Kidney (tissue), 14 donors: ENCODE results near the gene PHLPP2. TPM values are rescaled to one million over a fixed set of nuclear protein-coding genes. Genes with fewer than 3 reads are reported as not detected.

Experiments used
- DNase-seq, 5 donors: peaks; one replicate each; pipeline ENCODE4 v3.0.0-alpha.2; 2013 to 2020
- FAIRE-seq: peaks from 2 replicates; lab custom pipeline; 2012; peaks lifted over from hg19 to GRCh38; lab: Jason Lieb, UNC
- H3K27ac ChIP-seq, 2 donors: one replicate each; pipeline ENCODE4 v1.7.0; 2013; ENCODE audit warnings: low read depth in 2 of 2, low read length in 2 of 2, inconsistent platforms in 1 of 2
- H3K27me3 ChIP-seq: one replicate; pipeline ENCODE4 v1.7.1; 2013; ENCODE audit warnings: low read length, inconsistent platforms; ENCODE audit not compliant: control insufficient read depth, insufficient read depth
- H3K36me3 ChIP-seq, 3 donors: one replicate each; pipeline versions ENCODE4 v1.7.0 to v1.7.1; 2013; ENCODE audit warnings: low read length in 3 of 3, control low read depth in 1 of 3, inconsistent platforms in 1 of 3; ENCODE audit not compliant: insufficient read depth in 3 of 3, control insufficient read depth in 2 of 3
- H3K4me1 ChIP-seq, 3 donors: one replicate each; pipeline versions ENCODE4 v1.7.0 to v1.7.1; 2013; ENCODE audit warnings: low read length in 3 of 3, inconsistent platforms in 1 of 3, low read depth in 1 of 3; ENCODE audit not compliant: control insufficient read depth in 2 of 3, insufficient read depth in 2 of 3
- H3K4me3 ChIP-seq, 3 donors: one replicate each; pipeline versions ENCODE4 v1.7.0 to v1.8.1; 2013; ENCODE audit warnings: low read length in 3 of 3, control low read depth in 1 of 3, inconsistent platforms in 1 of 3
- H3K9ac ChIP-seq, 3 donors: one replicate each; pipeline versions ENCODE4 v1.7.0 to v1.7.1; 2013; ENCODE audit warnings: low read length in 3 of 3, control low read depth in 1 of 3, inconsistent platforms in 1 of 3
- H3K9me3 ChIP-seq, 3 donors: one replicate each; pipeline versions ENCODE4 v1.7.0 to v1.7.1; 2013; ENCODE audit warnings: low read length in 3 of 3, control low read depth in 1 of 3, inconsistent platforms in 1 of 3; ENCODE audit not compliant: control insufficient read depth in 2 of 3, insufficient read depth in 1 of 3
- intact Hi-C: fragments of 100-400 bp; cut with DNase I; formaldehyde crosslinking; loops from one replicate; pipeline ENCODE4 v1.11.1; 2022
- polyA plus RNA-seq: library from polyadenylated mRNA; stranded (reverse); fragments of 350-450 nt; fragmentation: Illumina TruSeq; extraction: RNeasy Lipid Tissue Mini Kit (QIAGEN cat#74804); gene quantifications from one replicate; pipeline ENCODE4 v1.2.3, GENCODE V29; 2014; ENCODE audit warnings: low read depth, low replicate concordance; ENCODE audit not compliant: insufficient read depth
- total RNA-seq: library from RNA; stranded (reverse); fragmentation: NEBNext Ultra II Directional; extraction: Animal tissue kit (Norgen Biotek cat#: 25700); gene quantifications from one replicate; pipeline ENCODE4 v1.2.1, GENCODE V29; 2021
- TF ChIP-seq, protein P1 (sequence below): IDR thresholded peaks from 3 replicates; pipeline ENCODE4 v1.5.1; 2012; ENCODE audit warnings: mild to moderate bottlenecking, moderate library complexity, borderline replicate concordance; ENCODE audit not compliant: insufficient read depth; ENCODE audit errors: extremely low read depth
- donor health status: control.
- donor health status: control.
- donor health status: control.
- donor health status: control.
- donor health status: control.
- donor health status: DM: yes; HTN: yes; CAD: no.
- donor health status: Normal renal cell carcinoma (clear cell type).

PHLPP2 gene
- total and polyA plus RNA-seq, 2 donors from 2014 or later, result 2.8 to 7.1 TPM

- Histone ChIP-seq H3K4me3 (no peak overlapping the region), H3K27me3 (no peaks in the 10 kb centered on the region), H3K27ac (no peak overlapping the region), H3K9me3 (no peaks in the 10 kb centered on the region), H3K4me1 (no peaks in the 10 kb centered on the region), H3K9ac (no peak overlapping the region), H3K36me3 (no peaks in the 10 kb centered on the region)
- intact Hi-C loops, result no loop called here
- TF ChIP-seq, protein P1, sequence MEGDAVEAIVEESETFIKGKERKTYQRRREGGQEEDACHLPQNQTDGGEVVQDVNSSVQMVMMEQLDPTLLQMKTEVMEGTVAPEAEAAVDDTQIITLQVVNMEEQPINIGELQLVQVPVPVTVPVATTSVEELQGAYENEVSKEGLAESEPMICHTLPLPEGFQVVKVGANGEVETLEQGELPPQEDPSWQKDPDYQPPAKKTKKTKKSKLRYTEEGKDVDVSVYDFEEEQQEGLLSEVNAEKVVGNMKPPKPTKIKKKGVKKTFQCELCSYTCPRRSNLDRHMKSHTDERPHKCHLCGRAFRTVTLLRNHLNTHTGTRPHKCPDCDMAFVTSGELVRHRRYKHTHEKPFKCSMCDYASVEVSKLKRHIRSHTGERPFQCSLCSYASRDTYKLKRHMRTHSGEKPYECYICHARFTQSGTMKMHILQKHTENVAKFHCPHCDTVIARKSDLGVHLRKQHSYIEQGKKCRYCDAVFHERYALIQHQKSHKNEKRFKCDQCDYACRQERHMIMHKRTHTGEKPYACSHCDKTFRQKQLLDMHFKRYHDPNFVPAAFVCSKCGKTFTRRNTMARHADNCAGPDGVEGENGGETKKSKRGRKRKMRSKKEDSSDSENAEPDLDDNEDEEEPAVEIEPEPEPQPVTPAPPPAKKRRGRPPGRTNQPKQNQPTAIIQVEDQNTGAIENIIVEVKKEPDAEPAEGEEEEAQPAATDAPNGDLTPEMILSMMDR, result no peak
- no peak for DNase-seq
- no peak for FAIRE-seq
These were observed 18.5 kb downstream of the PHLPP2 start for GRCh38 chr16:71706046-71706445.

GRCh38 chr16:71703333-71703732 lies 21.2 kb downstream of the PHLPP2 start:
- Histone ChIP-seq H3K4me1 (no peaks in the 10 kb centered on the region), H3K27ac (no peak overlapping the region), H3K4me3 (no peak overlapping the region), H3K27me3 (no peaks in the 10 kb centered on the region), H3K9me3 (no peaks in the 10 kb centered on the region), H3K9ac (no peak overlapping the region), H3K36me3 (no peaks in the 10 kb centered on the region)
- intact Hi-C loops, result no loop called here
- no peak for DNase-seq
- no peak for FAIRE-seq
- TF ChIP-seq, protein P1, result no peak

DNA sequence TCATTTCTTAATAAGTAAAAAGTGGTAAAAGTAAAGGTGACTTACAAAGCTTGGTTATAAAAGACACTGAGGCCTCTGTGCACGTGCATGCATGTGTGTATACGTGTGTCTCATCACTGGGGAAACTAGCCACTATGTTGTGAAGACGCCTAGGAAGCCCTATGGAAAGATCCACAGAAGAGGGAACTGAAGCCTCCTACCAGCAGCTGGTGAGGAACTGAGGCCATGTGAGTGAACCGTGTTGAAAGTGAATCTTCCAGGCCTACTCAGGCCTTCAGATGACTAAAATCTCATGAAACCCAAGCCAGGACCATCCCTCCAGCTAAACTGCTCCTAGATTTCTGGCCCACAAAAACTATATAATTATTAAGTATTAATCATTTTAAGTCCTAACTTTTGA lies 23.7 kb downstream of the PHLPP2 start:
- DNase-seq (no peak), FAIRE-seq (no peak)
- no peaks in the 10 kb centered on the region for H3K27me3 ChIP-seq
- intact Hi-C loops, result no loop called here
- H3K36me3 ChIP-seq, result no peaks in the 10 kb centered on the region
- no peaks in the 10 kb centered on the region for H3K4me1 ChIP-seq
- no peaks in the 10 kb centered on the region for H3K9me3 ChIP-seq
- TF ChIP-seq, protein P1, result no peak
- no peak overlapping the region for H3K27ac ChIP-seq
- H3K9ac ChIP-seq, result no peak overlapping the region
- H3K4me3 ChIP-seq, result no peak overlapping the region

DNA sequence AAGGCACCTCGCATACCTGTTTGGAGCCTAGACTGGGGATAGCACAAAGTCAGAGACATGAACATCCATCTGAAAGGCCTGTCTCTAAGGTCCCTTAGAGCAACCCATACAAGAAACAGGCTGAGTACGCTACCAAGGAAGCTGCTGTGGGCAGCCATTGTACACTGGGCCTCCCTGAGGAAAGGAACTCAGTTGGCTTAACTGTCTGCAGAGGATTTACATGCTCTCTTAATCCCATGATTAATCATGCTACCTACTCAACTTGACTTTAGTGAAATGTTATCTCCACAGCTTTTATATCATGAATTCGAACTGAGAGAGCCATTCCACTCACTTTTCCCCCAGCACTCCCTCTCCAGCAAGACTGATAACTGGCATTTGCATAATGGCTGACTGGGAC lies 26.0 kb downstream of the PHLPP2 start:
- DNase-seq, result no peak
- Histone ChIP-seq H3K27me3 (no peaks in the 10 kb centered on the region), H3K9me3 (no peaks in the 10 kb centered on the region), H3K4me1 (no peaks in the 10 kb centered on the region), H3K9ac (no peak overlapping the region), H3K4me3 (no peak overlapping the region), H3K27ac (no peak overlapping the region), H3K36me3 (no peaks in the 10 kb centered on the region)
- FAIRE-seq, result no peak
- TF ChIP-seq, protein P1, result no peak
- intact Hi-C loops, result no loop called here
